ENCODE data around the gene NUTF2. TPM values are rescaled to one million over a fixed set of nuclear protein-coding genes. Genes with fewer than 3 reads are reported as not detected.

The NUTF2 gene
- total and polyA plus RNA-seq, 4 donors = 49.7 to 164 (median 101) TPM

DNA sequence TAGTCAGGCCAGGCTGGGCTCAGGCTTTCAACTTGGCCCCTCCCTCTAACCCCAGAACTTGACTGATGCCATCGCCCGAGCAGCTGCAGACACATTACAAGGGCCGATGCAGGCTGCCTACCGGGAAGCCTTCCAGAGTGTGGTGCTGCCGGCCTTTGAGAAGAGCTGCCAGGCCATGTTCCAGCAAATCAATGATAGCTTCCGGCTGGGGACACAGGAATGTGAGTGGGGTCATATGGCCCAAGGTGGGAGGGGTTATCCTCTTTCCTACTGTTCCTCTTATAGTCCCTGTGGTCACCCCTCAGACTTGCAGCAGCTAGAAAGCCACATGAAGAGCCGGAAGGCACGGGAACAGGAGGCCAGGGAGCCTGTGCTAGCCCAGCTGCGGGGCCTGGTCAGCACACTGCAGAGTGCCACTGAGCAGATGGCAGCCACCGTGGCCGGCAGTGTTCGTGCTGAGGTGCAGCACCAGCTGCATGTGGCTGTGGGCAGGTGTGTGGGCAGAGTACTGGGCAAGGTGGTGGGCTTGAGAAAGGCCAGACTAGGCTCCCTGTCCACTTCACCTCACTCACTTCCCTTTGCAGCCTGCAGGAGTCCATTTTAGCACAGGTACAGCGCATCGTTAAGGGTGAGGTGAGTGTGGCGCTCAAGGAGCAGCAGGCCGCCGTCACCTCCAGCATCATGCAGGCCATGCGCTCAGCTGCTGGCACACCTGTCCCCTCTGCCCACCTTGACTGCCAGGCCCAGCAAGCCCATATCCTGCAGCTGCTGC, 35.8 kb downstream of the NUTF2 start:
- Histone ChIP-seq H3K36me3 (ENCODE audit: control insufficient read depth in 4 of 4, insufficient read depth in 4 of 4, low read length in 4 of 4) (peaks cover 10 to 70% (median 53%) of the 10 kb centered on the region in 4 donors), H3K27me3 (ENCODE audit: control insufficient read depth in 3 of 3, insufficient read depth in 3 of 3, low read length in 2 of 3) (no peaks in the 10 kb centered on the region), H3K4me1 (ENCODE audit: control insufficient read depth in 5 of 5, insufficient read depth in 5 of 5, low read length in 5 of 5) (peaks cover 0 to 11% (median 3%) of the 10 kb centered on the region in 5 donors), H3K4me3 (no peak overlapping the region), H3K27ac (ENCODE audit: low read depth in 1 of 2, low read length in 1 of 2) (peak overlapping the region in 1 of 2 donors; percentile 63), H3K9me3 (ENCODE audit: control insufficient read depth in 4 of 4, insufficient read depth in 3 of 4, low read length in 3 of 4) (no peaks in the 10 kb centered on the region), H3K9ac (ENCODE audit: insufficient read depth in 1 of 2, low read length in 2 of 2) (no peak overlapping the region)
- DNase-seq (no peak), ATAC-seq (ENCODE audit: insufficient read depth, low FRiP score) (no peak)
- TF ChIP-seq, protein P1, sequence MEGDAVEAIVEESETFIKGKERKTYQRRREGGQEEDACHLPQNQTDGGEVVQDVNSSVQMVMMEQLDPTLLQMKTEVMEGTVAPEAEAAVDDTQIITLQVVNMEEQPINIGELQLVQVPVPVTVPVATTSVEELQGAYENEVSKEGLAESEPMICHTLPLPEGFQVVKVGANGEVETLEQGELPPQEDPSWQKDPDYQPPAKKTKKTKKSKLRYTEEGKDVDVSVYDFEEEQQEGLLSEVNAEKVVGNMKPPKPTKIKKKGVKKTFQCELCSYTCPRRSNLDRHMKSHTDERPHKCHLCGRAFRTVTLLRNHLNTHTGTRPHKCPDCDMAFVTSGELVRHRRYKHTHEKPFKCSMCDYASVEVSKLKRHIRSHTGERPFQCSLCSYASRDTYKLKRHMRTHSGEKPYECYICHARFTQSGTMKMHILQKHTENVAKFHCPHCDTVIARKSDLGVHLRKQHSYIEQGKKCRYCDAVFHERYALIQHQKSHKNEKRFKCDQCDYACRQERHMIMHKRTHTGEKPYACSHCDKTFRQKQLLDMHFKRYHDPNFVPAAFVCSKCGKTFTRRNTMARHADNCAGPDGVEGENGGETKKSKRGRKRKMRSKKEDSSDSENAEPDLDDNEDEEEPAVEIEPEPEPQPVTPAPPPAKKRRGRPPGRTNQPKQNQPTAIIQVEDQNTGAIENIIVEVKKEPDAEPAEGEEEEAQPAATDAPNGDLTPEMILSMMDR (IDR thresholded peaks at IDR 0.05; ENCODE audit: control extremely low read depth, extremely low read depth) = no peak
- 79 to 86% methylated on average over 18 of the region's 18 CpGs for WGBS, 2 donors

DNA sequence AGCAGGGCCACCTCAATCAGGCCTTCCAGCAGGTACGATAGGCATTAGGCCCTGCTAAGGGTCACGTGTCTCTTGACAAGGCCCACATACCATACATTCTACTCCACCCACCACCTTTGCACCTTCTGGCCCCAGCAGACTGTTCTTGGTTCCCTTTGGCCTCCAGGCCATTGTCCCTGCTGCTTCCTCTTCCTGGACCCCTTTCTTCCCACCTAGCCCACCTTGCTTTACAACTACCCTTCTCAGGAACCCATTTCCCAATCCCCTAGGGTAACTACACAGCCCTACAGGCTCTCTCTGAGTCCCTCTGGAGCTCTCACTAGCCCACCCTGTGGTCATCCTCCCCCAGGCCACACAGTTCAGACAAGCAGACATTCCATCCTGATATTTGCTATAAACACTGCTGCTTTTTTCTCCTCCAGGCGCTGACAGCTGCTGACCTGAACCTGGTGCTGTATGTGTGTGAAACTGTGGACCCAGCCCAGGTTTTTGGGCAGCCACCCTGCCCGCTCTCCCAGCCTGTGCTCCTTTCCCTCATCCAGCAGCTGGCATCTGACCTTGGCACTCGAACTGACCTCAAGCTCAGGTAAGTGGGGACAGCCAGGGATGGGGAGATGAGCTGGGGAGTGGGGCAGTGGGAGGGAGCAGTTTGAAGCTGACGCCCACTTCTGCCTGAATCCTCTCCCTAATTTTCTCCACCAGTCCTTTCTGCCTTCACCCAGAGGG, 36.6 kb downstream of the NUTF2 start:
- ATAC-seq (ENCODE audit: insufficient read depth, low FRiP score) (no peak), DNase-seq (no peak)
- Histone ChIP-seq H3K4me1 (ENCODE audit: control insufficient read depth in 5 of 5, insufficient read depth in 5 of 5, low read length in 5 of 5) (peaks cover 0 to 11% (median 3%) of the 10 kb centered on the region in 5 donors), H3K27me3 (ENCODE audit: control insufficient read depth in 3 of 3, insufficient read depth in 3 of 3, low read length in 2 of 3) (no peaks in the 10 kb centered on the region), H3K9ac (ENCODE audit: insufficient read depth in 1 of 2, low read length in 2 of 2) (no peak overlapping the region), H3K4me3 (no peak overlapping the region), H3K9me3 (ENCODE audit: control insufficient read depth in 4 of 4, insufficient read depth in 3 of 4, low read length in 3 of 4) (no peaks in the 10 kb centered on the region), H3K36me3 (ENCODE audit: control insufficient read depth in 4 of 4, insufficient read depth in 4 of 4, low read length in 4 of 4) (peaks cover 10 to 63% (median 46%) of the 10 kb centered on the region in 4 donors), H3K27ac (ENCODE audit: low read depth in 1 of 2, low read length in 1 of 2) (peak overlapping the region in 1 of 2 donors; percentile 18)
- 74 to 90% methylated on average over 6 of the region's 6 CpGs for WGBS, 2 donors
- TF ChIP-seq, protein P1 (IDR thresholded peaks at IDR 0.05; ENCODE audit: control extremely low read depth, extremely low read depth) = no peak

DNA sequence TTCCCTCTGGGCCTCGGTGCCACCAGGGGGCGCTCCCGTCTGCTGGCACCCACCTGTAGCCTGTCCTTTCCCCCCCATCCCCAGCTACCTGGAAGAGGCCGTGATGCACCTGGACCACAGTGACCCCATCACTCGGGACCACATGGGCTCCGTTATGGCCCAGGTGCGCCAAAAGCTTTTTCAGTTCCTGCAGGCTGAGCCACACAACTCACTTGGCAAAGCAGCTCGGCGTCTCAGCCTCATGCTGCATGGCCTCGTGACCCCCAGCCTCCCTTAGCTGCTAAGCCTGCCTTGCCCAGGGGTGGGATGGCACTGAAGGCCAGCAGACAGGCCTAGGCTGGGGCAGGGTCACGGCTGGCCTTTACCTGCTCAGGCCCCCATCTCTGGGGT, 37.1 kb downstream of the NUTF2 start:
- 61 to 64% methylated on average over 11 of the region's 11 CpGs for WGBS, 2 donors
- H3K27me3 ChIP-seq (ENCODE audit: control insufficient read depth in 3 of 3, insufficient read depth in 3 of 3, low read length in 2 of 3) = no peaks in the 10 kb centered on the region
- TF ChIP-seq, protein P1 (IDR thresholded peaks at IDR 0.05; ENCODE audit: control extremely low read depth, extremely low read depth) = peak; percentile 68
- H3K4me3 ChIP-seq = no peak overlapping the region
- H3K36me3 ChIP-seq (ENCODE audit: control insufficient read depth in 4 of 4, insufficient read depth in 4 of 4, low read length in 4 of 4) = peaks cover 10 to 57% (median 40%) of the 10 kb centered on the region in 4 donors
- no peak overlapping the region for H3K9ac ChIP-seq (ENCODE audit: insufficient read depth in 1 of 2, low read length in 2 of 2)
- H3K4me1 ChIP-seq (ENCODE audit: control insufficient read depth in 5 of 5, insufficient read depth in 5 of 5, low read length in 5 of 5) = peaks cover 0 to 11% (median 3%) of the 10 kb centered on the region in 5 donors
- no peaks in the 10 kb centered on the region for H3K9me3 ChIP-seq (ENCODE audit: control insufficient read depth in 4 of 4, insufficient read depth in 3 of 4, low read length in 3 of 4)
- peak; percentile 22 to 59 (median 41) for DNase-seq
- peak overlapping the region; percentile 2 to 49 for H3K27ac ChIP-seq (ENCODE audit: low read depth in 1 of 2, low read length in 1 of 2)
- peak; percentile 77 for ATAC-seq (ENCODE audit: insufficient read depth, low FRiP score)

Data from lung (tissue), 12 donors.